ENCODE data around the gene BTBD9. TPM values are rescaled to one million over a fixed set of nuclear protein-coding genes. Genes with fewer than 3 reads are reported as not detected.

BTBD9 gene
- total and polyA plus RNA-seq, 2 of the 13 experiments (the other 11 are each of a cell fraction or from before 2014, with no cell fraction given) = 1.2 to 3.0 TPM

- Histone ChIP-seq H3K4me3 (replicated peaks in 1 of 3; ENCODE audit: insufficient read depth in 1 of 3, low read depth in 2 of 3, low read length in 3 of 3) (no peak overlapping the region), H3K79me2 (ENCODE audit: insufficient read depth, low read length) (no peaks in the 10 kb centered on the region), H3K27me3 (ENCODE audit: control insufficient read depth in 1 of 2, insufficient read depth in 2 of 2, low read length in 2 of 2) (no peaks in the 10 kb centered on the region), H3K9ac (ENCODE audit: insufficient read depth, low read depth, low read length) (no peak overlapping the region), H3K9me3 (ENCODE audit: low read length) (no peaks in the 10 kb centered on the region), H4K20me1 (ENCODE audit: insufficient read depth, low read length) (no peaks in the 10 kb centered on the region), H2AFZ (ENCODE audit: low read length) (no peak overlapping the region), H3K4me2 (ENCODE audit: low read depth, low read length) (no peak overlapping the region), H3K4me1 (ENCODE audit: insufficient read depth, low read length) (peaks cover 1% of the 10 kb centered on the region; the same call in 1 of the 2 replicates), H3K36me3 (replicated peaks in 1 of 2; ENCODE audit: control insufficient read depth in 1 of 2, insufficient read depth in 2 of 2, low read length in 2 of 2) (peaks cover 5 to 13% of the 10 kb centered on the region in 2 experiments; a peak in 4 of 5 replicates), H3K27ac (ENCODE audit: extremely low read length, insufficient read depth, low read length) (no peak overlapping the region)
- in situ Hi-C loops (cut with HindIII; ENCODE audit: extremely low pct_ligation_motif_present, low pct_unique_long_range_greater_than_20kb) (no loop called here), intact Hi-C loops (cut with micrococcal nuclease; ENCODE audit: unreplicated experiment) (no loop called here)
- DNase-seq (ENCODE audit: low spot score) (no peak), FAIRE-seq (no peak), ATAC-seq (no peak)
- CTCF ChIA-PET (ENCODE audit: low intra/inter-chr PET ratio, low total read pairs) = no interaction called here
- POLR2A ChIA-PET = no interaction called here
- 90% methylated on average over 4 of the region's 4 CpGs for WGBS (ENCODE audit: low lambda C conversion rate)
- no peak for TF ChIP-seq SSRP1 (CRISPR knock-in tag; IDR thresholded peaks at IDR 0.05)
- no peak for TF ChIP-seq MZF1 (CRISPR knock-in tag; IDR thresholded peaks at IDR 0.05; ENCODE audit: borderline replicate concordance)
- TF ChIP-seq LRRFIP1 (CRISPR knock-in tag; conservative IDR thresholded peaks at IDR 0.05) = no peak
- no peak for TF ChIP-seq ZNF468 (CRISPR knock-in tag; IDR thresholded peaks at IDR 0.05)
- TF ChIP-seq TRIM24 (CRISPR knock-in tag; IDR thresholded peaks at IDR 0.05) = no peak
- TF ChIP-seq, protein P1, sequence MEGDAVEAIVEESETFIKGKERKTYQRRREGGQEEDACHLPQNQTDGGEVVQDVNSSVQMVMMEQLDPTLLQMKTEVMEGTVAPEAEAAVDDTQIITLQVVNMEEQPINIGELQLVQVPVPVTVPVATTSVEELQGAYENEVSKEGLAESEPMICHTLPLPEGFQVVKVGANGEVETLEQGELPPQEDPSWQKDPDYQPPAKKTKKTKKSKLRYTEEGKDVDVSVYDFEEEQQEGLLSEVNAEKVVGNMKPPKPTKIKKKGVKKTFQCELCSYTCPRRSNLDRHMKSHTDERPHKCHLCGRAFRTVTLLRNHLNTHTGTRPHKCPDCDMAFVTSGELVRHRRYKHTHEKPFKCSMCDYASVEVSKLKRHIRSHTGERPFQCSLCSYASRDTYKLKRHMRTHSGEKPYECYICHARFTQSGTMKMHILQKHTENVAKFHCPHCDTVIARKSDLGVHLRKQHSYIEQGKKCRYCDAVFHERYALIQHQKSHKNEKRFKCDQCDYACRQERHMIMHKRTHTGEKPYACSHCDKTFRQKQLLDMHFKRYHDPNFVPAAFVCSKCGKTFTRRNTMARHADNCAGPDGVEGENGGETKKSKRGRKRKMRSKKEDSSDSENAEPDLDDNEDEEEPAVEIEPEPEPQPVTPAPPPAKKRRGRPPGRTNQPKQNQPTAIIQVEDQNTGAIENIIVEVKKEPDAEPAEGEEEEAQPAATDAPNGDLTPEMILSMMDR (CRISPR knock-in tag; IDR thresholded peaks at IDR 0.05) = no peak
- no peak for TF ChIP-seq TCF7L2 (IDR thresholded peaks at IDR 0.05; ENCODE audit: low read depth, low read length)
- no peak for TF ChIP-seq ZHX2 (IDR thresholded peaks at IDR 0.05; ENCODE audit: low read depth)
- TF ChIP-seq ZHX2 (CRISPR knock-in tag; IDR thresholded peaks at IDR 0.05; ENCODE audit: borderline replicate concordance) = no peak
- TF ChIP-seq LCORL (IDR thresholded peaks at IDR 0.05) = no peak
- TF ChIP-seq LCORL (CRISPR knock-in tag; IDR thresholded peaks at IDR 0.05) = no peak
- no peak for TF ChIP-seq CBX1 (IDR thresholded peaks at IDR 0.05; ENCODE audit: low read depth)
- TF ChIP-seq HNF4G (IDR thresholded peaks at IDR 0.05; ENCODE audit: borderline replicate concordance, low read depth, low read length) = no peak
- no peak for TF ChIP-seq HNF4G (CRISPR knock-in tag; IDR thresholded peaks at IDR 0.05; ENCODE audit: borderline replicate concordance, low read depth)
- no peak for TF ChIP-seq ZFP62 (CRISPR knock-in tag; IDR thresholded peaks at IDR 0.05)
- no peak for TF ChIP-seq KMT2A (CRISPR knock-in tag; IDR thresholded peaks at IDR 0.05)
- no peak for TF ChIP-seq SRY (CRISPR knock-in tag; IDR thresholded peaks at IDR 0.05)
- BruUV-seq (replicated peaks) = no TSS peak
These were observed 505.0 kb downstream of the BTBD9 start for GRCh38 chr6:38134704-38135088.
